ENCODE results near the gene PCBP3. TPM values are rescaled to one million over a fixed set of nuclear protein-coding genes. Genes with fewer than 3 reads are reported as not detected.

The PCBP3 gene
- total RNA-seq, 4 donors from 2014 or later, result 0.47 to 5.3 (median 1.0) TPM; not detected in 1

- Histone ChIP-seq H3K9me3 (no peaks in the 10 kb centered on the region), H3K36me3 (no peaks in the 10 kb centered on the region), H3K27me3 (peaks cover 0 to 11% (median 0%) of the 10 kb centered on the region in 4 donors), H3K4me1 (no peaks in the 10 kb centered on the region), H3K27ac (no peak overlapping the region), H3K4me3 (no peak overlapping the region)
- WGBS, 2 donors, result 82 to 88% methylated on average over 11 to 17 of the region's 34 CpGs
- DNase-seq, result no peak
- TF ChIP-seq CTCF (IDR thresholded peaks at IDR 0.05), result no peak
- TF ChIP-seq POLR2A (IDR thresholded peaks at IDR 0.05), result no peak
- intact Hi-C loops (cut with DNase I), result no loop called here
Measured at GRCh38 chr21:45927851-45928850, 284.6 kb downstream of the PCBP3 start.

GRCh38 chr21:45929449-45929848 is 285.9 kb downstream of the PCBP3 start:
- TF ChIP-seq CTCF (IDR thresholded peaks at IDR 0.05) (no peak), POLR2A (IDR thresholded peaks at IDR 0.05) (no peak)
- peaks cover 0 to 11% (median 0%) of the 10 kb centered on the region in 4 donors for H3K27me3 ChIP-seq
- H3K27ac ChIP-seq, result no peak overlapping the region
- WGBS, 2 donors, result 91% methylated on average over 6 to 11 of the region's 11 CpGs
- no peak for DNase-seq
- no peaks in the 10 kb centered on the region for H3K4me1 ChIP-seq
- H3K36me3 ChIP-seq, result no peaks in the 10 kb centered on the region
- H3K9me3 ChIP-seq, result peaks cover 0 to under 1% (median 0%) of the 10 kb centered on the region in 3 donors
- H3K4me3 ChIP-seq, result no peak overlapping the region
- intact Hi-C loops (cut with DNase I), result no loop called here

- TF ChIP-seq CTCF (IDR thresholded peaks at IDR 0.05), result no peak
- no peak for TF ChIP-seq POLR2A (IDR thresholded peaks at IDR 0.05)
- H3K27ac ChIP-seq, result no peak overlapping the region
- H3K27me3 ChIP-seq, result peaks cover 0 to 11% (median 0%) of the 10 kb centered on the region in 4 donors
- no peak for DNase-seq
- intact Hi-C loops (cut with DNase I), result no loop called here
- no peaks in the 10 kb centered on the region for H3K4me1 ChIP-seq
- no peak overlapping the region for H3K4me3 ChIP-seq
- peaks cover 0 to 9% (median 5%) of the 10 kb centered on the region in 3 donors for H3K9me3 ChIP-seq
- 92 to 98% methylated on average over 7 to 8 of the region's 16 CpGs for WGBS, 2 donors
- H3K36me3 ChIP-seq, result no peaks in the 10 kb centered on the region
Measured at GRCh38 chr21:45930231-45930760, 286.8 kb downstream of the PCBP3 start.

GRCh38 chr21:45930792-45931191 is 287.3 kb downstream of the PCBP3 start:
- H3K9me3 ChIP-seq, result peaks cover 0 to 14% (median 10%) of the 10 kb centered on the region in 3 donors
- no peaks in the 10 kb centered on the region for H3K4me1 ChIP-seq
- no peak overlapping the region for H3K4me3 ChIP-seq
- H3K27me3 ChIP-seq, result peaks cover 0 to 11% (median 0%) of the 10 kb centered on the region in 4 donors
- intact Hi-C loops (cut with DNase I), result no loop called here
- DNase-seq, result no peak
- H3K27ac ChIP-seq, result no peak overlapping the region
- no peaks in the 10 kb centered on the region for H3K36me3 ChIP-seq
- WGBS, 2 donors, result 75 to 80% methylated on average over 2 to 6 of the region's 7 CpGs
- TF ChIP-seq POLR2A (IDR thresholded peaks at IDR 0.05) (no peak), CTCF (IDR thresholded peaks at IDR 0.05) (no peak)
